HG02571 (cell line): ENCODE data around the gene ERVH48-1.
"Not testable (repeated sequence)": the region's sequence is repeated elsewhere in the genome, so short reads cannot be mapped to it uniquely, and the experiment has no call there.

Experiments
- ATAC-seq: cut with Tn5 transposase; IDR thresholded peaks from one replicate; pipeline ENCODE4 v1.9.1; 2021; ENCODE audit warnings: mild to moderate bottlenecking, moderate library complexity; ENCODE audit not compliant: unreplicated experiment

The ERVH48-1 gene

GRCh38 chr21:42911920-42912319, 13.5 kb downstream of the ERVH48-1 start:
- not testable (repeated sequence) for ATAC-seq

- not testable (repeated sequence) for ATAC-seq
Observed at GRCh38 chr21:42908484-42908883, 16.9 kb downstream of the ERVH48-1 start.

GRCh38 chr21:42906233-42906632, 19.2 kb downstream of the ERVH48-1 start:
- no peak for ATAC-seq

- ATAC-seq = no peak
Observed at GRCh38 chr21:42905195-42905594, 20.2 kb downstream of the ERVH48-1 start.

- ATAC-seq = no peak
Observed at GRCh38 chr21:42903817-42904216, 21.6 kb downstream of the ERVH48-1 start.

GRCh38 chr21:42900446-42900845, 25.0 kb downstream of the ERVH48-1 start:
- no peak for ATAC-seq

- peak; percentile 87 for ATAC-seq
Observed at GRCh38 chr21:42892931-42893755, 32.3 kb downstream of the ERVH48-1 start, which contains the start of gene NDUFV3. Gene NDUFV3, plus strand, starts transcription at chr21:42893309. Its CDS starts 25 bp downstream, at chr21:42893334.

- no peak for ATAC-seq
Observed at GRCh38 chr21:42892582-42892930, 32.9 kb downstream of the ERVH48-1 start.

GRCh38 chr21:42887326-42887725, 38.1 kb downstream of the ERVH48-1 start:
- no peak for ATAC-seq

- ATAC-seq = no peak
Observed at GRCh38 chr21:42883921-42884320, 41.5 kb downstream of the ERVH48-1 start.

- no peak for ATAC-seq
Observed at GRCh38 chr21:42880352-42880751, 45.1 kb downstream of the ERVH48-1 start.

- peak; percentile 83 for ATAC-seq
Observed at GRCh38 chr21:42878993-42879787, 46.2 kb downstream of the ERVH48-1 start, which contains the start of gene WDR4. Gene WDR4, minus strand, starts transcription at chr21:42879539. Its CDS starts 44 bp downstream, at chr21:42879495.

GRCh38 chr21:42878678-42878992, 46.8 kb downstream of the ERVH48-1 start:
- ATAC-seq = no peak

GRCh38 chr21:42875811-42876210, 49.6 kb downstream of the ERVH48-1 start:
- not testable (repeated sequence) for ATAC-seq

- no peak for ATAC-seq
Observed at GRCh38 chr21:42873096-42873495, 52.3 kb downstream of the ERVH48-1 start.

- no peak for ATAC-seq
Observed at GRCh38 chr21:42868196-42868595, 57.2 kb downstream of the ERVH48-1 start.
